DOHH2 (cell line): ENCODE data around the gene NRXN3.

Source experiments
- CTCF ChIP-seq: fragments of 200-600 bp; sonication (generic); IDR thresholded peaks from one replicate; pipeline ENCODE4 v1.5.1; 2014; ENCODE audit warnings: antibody characterized with exemption, mild to moderate bottlenecking, low read depth, low read length; ENCODE audit not compliant: poor library complexity, severe bottlenecking
- EZH2phosphoT487 ChIP-seq: fragments of 200-600 bp; sonication (generic); IDR thresholded peaks from 2 replicates; pipeline ENCODE4 v1.6.1; 2017; ENCODE audit warnings: borderline replicate concordance, mild to moderate bottlenecking, antibody characterized with exemption, low read length, moderate library complexity, mixed read lengths

DNA sequence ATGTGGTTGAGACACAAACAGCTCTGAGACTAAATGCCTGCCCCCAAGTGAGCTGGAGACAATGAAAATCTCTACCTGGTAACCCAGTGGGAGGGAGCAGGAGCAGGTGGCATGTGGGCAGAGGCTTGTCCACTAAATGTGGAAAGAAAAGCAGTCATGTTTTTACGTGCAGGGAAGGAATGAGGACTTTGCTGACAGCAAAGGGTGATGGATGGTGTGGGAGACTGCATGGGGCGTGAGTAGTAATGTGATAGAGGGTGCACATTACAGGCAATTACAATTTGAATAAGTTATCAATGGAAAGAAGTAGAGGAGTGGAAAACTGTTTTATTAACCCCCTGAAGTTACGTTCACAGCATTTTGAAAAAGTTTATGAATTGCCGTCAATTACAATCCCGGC, 176.6 kb downstream of the NRXN3 start:
- no peak for TF ChIP-seq CTCF
- TF ChIP-seq EZH2phosphoT487, result no peak
